Activated B cell treated with CpG ODN at 0.5 μM for 24 hours (primary cell): Measurements from ENCODE around the gene GSTM2. TPM values are rescaled to one million over a fixed set of nuclear protein-coding genes. Genes with fewer than 3 reads are reported as not detected.
A peak's percentile ranks its signal among the peaks of the same experiment; 100 is the strongest.

ENCODE experiments used
- ATAC-seq: fragments of 200-7000 bp; cut with Tn5 transposase; one replicate; pipeline ENCODE4 v1.10.0; 2021; ENCODE audit warnings: low read depth, mild to moderate bottlenecking, moderate library complexity
- CTCF ChIA-PET: fragments of 350-600 bp; sonication (Branson Sonifier 250); formaldehyde crosslinking; loops from one replicate; lab custom pipeline; 2021; ENCODE audit warnings: antibody characterized with exemption; lab: Charles Lee
- POLR2A ChIA-PET: fragments of 350-600 bp; sonication (Branson Sonifier 250); formaldehyde crosslinking; loops from one replicate; lab custom pipeline; 2021; ENCODE audit warnings: antibody characterized with exemption; lab: Charles Lee
- DNase-seq: peaks from one replicate; pipeline ENCODE4 v3.0.0; 2022
- H3K27ac Mint-ChIP-seq: one replicate; pipeline ENCODE4 v1.8.0; 2020; ENCODE audit warnings: mixed read lengths
- H3K27me3 Mint-ChIP-seq: one replicate; pipeline ENCODE4 v1.8.0; 2021; ENCODE audit warnings: mixed read lengths
- H3K36me3 Mint-ChIP-seq: one replicate; pipeline ENCODE4 v1.8.0; 2021; ENCODE audit warnings: low read depth, mixed read lengths
- H3K4me1 Mint-ChIP-seq: one replicate; pipeline ENCODE4 v1.8.0; 2021; ENCODE audit warnings: mixed read lengths
- H3K4me3 Mint-ChIP-seq: one replicate; pipeline ENCODE4 v1.8.0; 2020; ENCODE audit warnings: mild to moderate bottlenecking, mixed read lengths
- H3K9me3 Mint-ChIP-seq: one replicate; pipeline ENCODE4 v1.8.0; 2020; ENCODE audit warnings: mixed read lengths
- intact Hi-C: fragments of 100-400 bp; cut with micrococcal nuclease; formaldehyde crosslinking; loops from one replicate; pipeline ENCODE4 v1.15.1; 2024
- total RNA-seq: library from RNA; stranded (reverse); gene quantifications from 2 replicates; pipeline ENCODE4 v1.2.3, GENCODE V29; 2022
- TF ChIP-seq, protein P1 (sequence below): fragments of 200-600 bp; IDR thresholded peaks from one replicate; pipeline ENCODE4 v1.8.0; 2022; ENCODE audit warnings: antibody characterized with exemption, mild to moderate bottlenecking

GSTM2 gene
- total RNA-seq, 1 donor from 2014 or later: 11.0 TPM

DNA sequence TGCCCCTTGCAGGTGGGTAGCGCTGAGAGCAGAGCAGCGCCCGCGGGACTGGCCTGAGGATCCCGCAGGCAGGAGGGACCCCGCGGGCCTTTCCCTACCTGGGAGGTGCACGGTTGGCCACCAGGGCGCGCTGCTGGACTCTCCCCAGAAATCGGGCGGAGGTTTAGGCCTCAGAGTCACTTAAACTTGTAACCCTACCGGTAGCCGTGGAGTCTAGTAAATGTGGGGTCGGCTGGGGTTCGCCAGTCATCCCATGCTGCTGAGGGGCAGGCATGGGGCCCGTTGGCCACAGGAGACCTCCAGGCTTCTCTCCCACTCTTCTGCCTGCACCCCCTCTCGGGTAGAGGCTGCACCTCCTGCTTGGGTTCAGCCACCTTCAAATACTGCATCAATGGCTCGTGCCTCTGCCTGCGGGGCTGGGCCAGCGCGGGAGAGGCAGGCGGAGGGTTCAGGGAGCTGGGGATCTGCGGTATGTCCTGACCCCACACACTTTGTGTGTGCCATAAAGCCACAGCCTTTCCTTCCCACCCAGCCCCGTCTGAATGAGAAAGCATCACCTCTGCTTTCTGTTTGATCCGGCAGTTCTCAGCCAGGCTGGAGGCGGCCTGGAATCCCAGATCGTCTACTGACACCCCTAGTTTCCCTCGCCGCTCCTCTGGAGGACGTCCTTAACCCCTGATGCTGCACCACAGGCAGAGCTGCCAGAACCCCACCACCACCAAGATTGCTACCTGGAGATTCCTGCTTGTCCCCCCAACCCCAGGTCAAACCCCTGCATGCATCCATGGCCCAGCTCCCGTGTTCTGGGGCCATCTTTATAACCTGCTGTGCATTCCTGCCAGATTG lies 24.2 kb upstream of the GSTM2 start:
- TF ChIP-seq, protein P1, sequence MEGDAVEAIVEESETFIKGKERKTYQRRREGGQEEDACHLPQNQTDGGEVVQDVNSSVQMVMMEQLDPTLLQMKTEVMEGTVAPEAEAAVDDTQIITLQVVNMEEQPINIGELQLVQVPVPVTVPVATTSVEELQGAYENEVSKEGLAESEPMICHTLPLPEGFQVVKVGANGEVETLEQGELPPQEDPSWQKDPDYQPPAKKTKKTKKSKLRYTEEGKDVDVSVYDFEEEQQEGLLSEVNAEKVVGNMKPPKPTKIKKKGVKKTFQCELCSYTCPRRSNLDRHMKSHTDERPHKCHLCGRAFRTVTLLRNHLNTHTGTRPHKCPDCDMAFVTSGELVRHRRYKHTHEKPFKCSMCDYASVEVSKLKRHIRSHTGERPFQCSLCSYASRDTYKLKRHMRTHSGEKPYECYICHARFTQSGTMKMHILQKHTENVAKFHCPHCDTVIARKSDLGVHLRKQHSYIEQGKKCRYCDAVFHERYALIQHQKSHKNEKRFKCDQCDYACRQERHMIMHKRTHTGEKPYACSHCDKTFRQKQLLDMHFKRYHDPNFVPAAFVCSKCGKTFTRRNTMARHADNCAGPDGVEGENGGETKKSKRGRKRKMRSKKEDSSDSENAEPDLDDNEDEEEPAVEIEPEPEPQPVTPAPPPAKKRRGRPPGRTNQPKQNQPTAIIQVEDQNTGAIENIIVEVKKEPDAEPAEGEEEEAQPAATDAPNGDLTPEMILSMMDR: peak; percentile 95
- ATAC-seq (peak; percentile 90), DNase-seq (peak; percentile 81)
- H3K9me3 Mint-ChIP-seq: no peaks in the 10 kb centered on the region
- H3K4me1 Mint-ChIP-seq: peaks cover 19% of the 10 kb centered on the region
- no peak overlapping the region for H3K27ac Mint-ChIP-seq
- H3K27me3 Mint-ChIP-seq: peaks cover 2% of the 10 kb centered on the region
- ChIA-PET POLR2A (interaction anchor here (0.7 to 0.8 kb wide), 3 partner anchors 11 to 129 kb away, joined by 3 read pairs; no protein-coding TSS in a partner anchor), CTCF (interaction anchor here (0.6 to 3.6 kb wide), 9 partner anchors 9 to 341 kb away, joined by 3 to 14 read pairs (median 6); partner anchors contain the start of genes AHCYL1 and GSTM1)
- intact Hi-C loops: loop anchor here (1.0 to 10.0 kb wide), 6 partner anchors 8 to 851 kb away; partner anchors contain the start of genes AHCYL1 and GSTM1
- peak overlapping the region; percentile 24 for H3K4me3 Mint-ChIP-seq
- H3K36me3 Mint-ChIP-seq: no peaks in the 10 kb centered on the region

DNA sequence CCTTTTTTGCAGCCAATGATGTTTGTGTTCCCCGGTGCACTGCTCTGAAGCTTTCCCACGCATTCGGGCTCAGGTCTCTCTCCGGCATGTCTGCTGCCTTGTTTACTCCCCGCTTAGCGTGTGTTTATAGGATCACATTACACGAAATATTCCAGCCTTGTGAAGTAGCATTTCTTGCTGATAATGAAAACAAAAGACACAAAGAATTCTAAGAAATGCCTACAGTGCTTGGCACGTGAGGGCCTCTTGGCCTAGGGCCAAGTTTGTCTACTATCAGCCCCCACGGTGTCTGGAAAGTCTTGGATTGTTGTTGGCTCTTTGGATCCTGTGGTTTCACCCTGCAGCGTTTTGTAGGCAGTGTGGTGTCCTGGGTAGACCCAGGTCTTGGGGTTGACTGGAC lies 23.2 kb upstream of the GSTM2 start:
- peaks cover 2% of the 10 kb centered on the region for H3K27me3 Mint-ChIP-seq
- intact Hi-C loops: loop anchor here (10.0 kb wide), 1 partner anchor 850 kb away; no protein-coding TSS in a partner anchor
- H3K4me3 Mint-ChIP-seq: no peak overlapping the region
- H3K27ac Mint-ChIP-seq: no peak overlapping the region
- POLR2A ChIA-PET: interaction anchor here (0.7 kb wide), 1 partner anchor 39 kb away, joined by 3 read pairs; no protein-coding TSS in a partner anchor
- H3K36me3 Mint-ChIP-seq: no peaks in the 10 kb centered on the region
- H3K9me3 Mint-ChIP-seq: no peaks in the 10 kb centered on the region
- DNase-seq (no peak), ATAC-seq (no peak)
- TF ChIP-seq, protein P1: no peak
- peaks cover 19% of the 10 kb centered on the region for H3K4me1 Mint-ChIP-seq
- CTCF ChIA-PET: interaction anchor here (1.0 to 3.6 kb wide), 5 partner anchors 99 to 340 kb away, joined by 3 to 14 read pairs (median 6); partner anchors contain the start of gene AHCYL1

GRCh38 chr1:109649491-109649914 lies 18.4 kb upstream of the GSTM2 start:
- CTCF ChIA-PET: interaction anchor here (0.8 to 6.0 kb wide), 7 partner anchors 9 to 335 kb away, joined by 3 to 63 read pairs (median 3); partner anchors contain the start of genes AHCYL1 and GNAI3
- POLR2A ChIA-PET: no interaction called here
- Mint-ChIP-seq H3K27ac (no peak overlapping the region), H3K36me3 (no peaks in the 10 kb centered on the region), H3K4me1 (no peaks in the 10 kb centered on the region), H3K27me3 (peaks cover 16% of the 10 kb centered on the region), H3K9me3 (no peaks in the 10 kb centered on the region), H3K4me3 (no peak overlapping the region)
- ATAC-seq: no peak
- intact Hi-C loops: loop anchor here (10.0 kb wide), 1 partner anchor 845 kb away; no protein-coding TSS in a partner anchor
- no peak for DNase-seq
- TF ChIP-seq, protein P1: no peak

- no peak overlapping the region for H3K4me3 Mint-ChIP-seq
- peaks cover 9% of the 10 kb centered on the region for H3K4me1 Mint-ChIP-seq
- H3K36me3 Mint-ChIP-seq: peaks cover under 1% of the 10 kb centered on the region
- H3K27ac Mint-ChIP-seq: no peak overlapping the region
- ATAC-seq (no peak), DNase-seq (no peak)
- intact Hi-C loops: loop anchor here (1.0 kb wide), 1 partner anchor 7 kb away; no protein-coding TSS in a partner anchor
- TF ChIP-seq, protein P1: no peak
- CTCF ChIA-PET: interaction anchor here (0.9 to 6.0 kb wide), 7 partner anchors 10 to 361 kb away, joined by 3 to 63 read pairs (median 4); partner anchors contain the start of gene AHCYL1
- H3K9me3 Mint-ChIP-seq: no peaks in the 10 kb centered on the region
- peaks cover 16% of the 10 kb centered on the region for H3K27me3 Mint-ChIP-seq
- POLR2A ChIA-PET: no interaction called here
Observed at GRCh38 chr1:109650609-109651008, 17.2 kb upstream of the GSTM2 start.
